ENCODE results near the gene LRRTM3. TPM values are rescaled to one million over a fixed set of nuclear protein-coding genes. Genes with fewer than 3 reads are reported as not detected.

Gene LRRTM3
- total RNA-seq, 3 donors from 2014 or later, result not detected

GRCh38 chr10:66981361-66982052 lies 55.7 kb downstream of the LRRTM3 start:
- TF ChIP-seq POLR2AphosphoS5 (IDR thresholded peaks at IDR 0.05) (no peak), POLR2A (IDR thresholded peaks at IDR 0.05) (no peak), CTCF (IDR thresholded peaks at IDR 0.05) (no peak)
- no peaks in the 10 kb centered on the region for H3K9me3 ChIP-seq
- no peaks in the 10 kb centered on the region for H3K36me3 ChIP-seq
- intact Hi-C loops (cut with DNase I; ENCODE audit: low total_unique reads), result loop anchor here (1.0 kb wide), 1 partner anchor 35 kb away; no protein-coding TSS in a partner anchor
- no peak overlapping the region for H3K27ac ChIP-seq
- H3K27me3 ChIP-seq, result no peaks in the 10 kb centered on the region
- no peaks in the 10 kb centered on the region for H3K4me1 ChIP-seq
- DNase-seq (ENCODE audit: low spot score in 2 of 2), result no peak
- H3K4me3 ChIP-seq, result no peak overlapping the region

- H3K4me1 ChIP-seq, result no peaks in the 10 kb centered on the region
- intact Hi-C loops (cut with DNase I; ENCODE audit: low total_unique reads), result no loop called here
- no peak for DNase-seq (ENCODE audit: low spot score in 2 of 2)
- no peaks in the 10 kb centered on the region for H3K9me3 ChIP-seq
- TF ChIP-seq POLR2AphosphoS5 (IDR thresholded peaks at IDR 0.05) (no peak), CTCF (IDR thresholded peaks at IDR 0.05) (no peak), POLR2A (IDR thresholded peaks at IDR 0.05) (no peak)
- H3K4me3 ChIP-seq, result no peak overlapping the region
- no peak overlapping the region for H3K27ac ChIP-seq
- H3K36me3 ChIP-seq, result no peaks in the 10 kb centered on the region
- no peaks in the 10 kb centered on the region for H3K27me3 ChIP-seq
Observed at GRCh38 chr10:66982053-66982420, 56.2 kb downstream of the LRRTM3 start.

- Histone ChIP-seq H3K4me3 (no peak overlapping the region), H3K36me3 (no peaks in the 10 kb centered on the region), H3K9me3 (no peaks in the 10 kb centered on the region), H3K27ac (no peak overlapping the region), H3K27me3 (no peaks in the 10 kb centered on the region), H3K4me1 (no peaks in the 10 kb centered on the region)
- DNase-seq (ENCODE audit: low spot score in 2 of 2), result no peak
- intact Hi-C loops (cut with DNase I; ENCODE audit: low total_unique reads), result no loop called here
- no peak for TF ChIP-seq POLR2AphosphoS5 (IDR thresholded peaks at IDR 0.05)
Observed at GRCh38 chr10:66982792-66983474, 57.1 kb downstream of the LRRTM3 start.

GRCh38 chr10:66983475-66983818 lies 57.6 kb downstream of the LRRTM3 start:
- intact Hi-C loops (cut with DNase I; ENCODE audit: low total_unique reads), result no loop called here
- H3K27ac ChIP-seq, result no peak overlapping the region
- no peak for DNase-seq (ENCODE audit: low spot score in 2 of 2)

GRCh38 chr10:66990143-66990830 lies 64.5 kb downstream of the LRRTM3 start:
- Histone ChIP-seq H3K36me3 (no peaks in the 10 kb centered on the region), H3K4me1 (no peaks in the 10 kb centered on the region)

More at GRCh38 chr10:66983475-66983818, 57.6 kb downstream of the LRRTM3 start:
- Histone ChIP-seq H3K4me3 (no peak overlapping the region), H3K4me1 (no peaks in the 10 kb centered on the region), H3K27me3 (no peaks in the 10 kb centered on the region), H3K36me3 (no peaks in the 10 kb centered on the region), H3K9me3 (no peaks in the 10 kb centered on the region)
- TF ChIP-seq CTCF (IDR thresholded peaks at IDR 0.05) (no peak), POLR2A (IDR thresholded peaks at IDR 0.05) (no peak), POLR2AphosphoS5 (IDR thresholded peaks at IDR 0.05) (no peak)

More at GRCh38 chr10:66990143-66990830, 64.5 kb downstream of the LRRTM3 start:
- Histone ChIP-seq H3K27ac (no peak overlapping the region), H3K9me3 (no peaks in the 10 kb centered on the region), H3K27me3 (no peaks in the 10 kb centered on the region), H3K4me3 (no peak overlapping the region)
- intact Hi-C loops (cut with DNase I; ENCODE audit: low total_unique reads), result no loop called here
- TF ChIP-seq CTCF (IDR thresholded peaks at IDR 0.05) (no peak), POLR2AphosphoS5 (IDR thresholded peaks at IDR 0.05) (no peak), POLR2A (IDR thresholded peaks at IDR 0.05) (no peak)
- no peak for DNase-seq (ENCODE audit: low spot score in 2 of 2)
